ENCODE measurements around the gene LGSN.

LGSN gene

GRCh38 chr6:63322981-63323380 lies 3.2 kb upstream of the LGSN start:
- no peak for TF ChIP-seq CTCF (IDR thresholded peaks at IDR 0.05; ENCODE audit: control insufficient read depth, extremely low read depth, insufficient read depth)
- DNase-seq (ENCODE audit: low read depth): no peak
- H3K4me3 ChIP-seq (ENCODE audit: low read depth, low read length): no peak overlapping the region

GRCh38 chr6:63321821-63322220 lies 2.0 kb upstream of the LGSN start:
- no peak for TF ChIP-seq CTCF (IDR thresholded peaks at IDR 0.05; ENCODE audit: control insufficient read depth, extremely low read depth, insufficient read depth)
- no peak overlapping the region for H3K4me3 ChIP-seq (ENCODE audit: low read depth, low read length)
- DNase-seq (ENCODE audit: low read depth): no peak

GRCh38 chr6:63317641-63318040 lies 2.1 kb downstream of the LGSN start:
- H3K4me3 ChIP-seq (ENCODE audit: low read depth, low read length): no peak overlapping the region
- no peak for TF ChIP-seq CTCF (IDR thresholded peaks at IDR 0.05; ENCODE audit: control insufficient read depth, extremely low read depth, insufficient read depth)
- no peak for DNase-seq (ENCODE audit: low read depth)

GRCh38 chr6:63316113-63316512 lies 3.7 kb downstream of the LGSN start:
- H3K4me3 ChIP-seq (ENCODE audit: low read depth, low read length): no peak overlapping the region
- no peak for DNase-seq (ENCODE audit: low read depth)
- TF ChIP-seq CTCF (IDR thresholded peaks at IDR 0.05; ENCODE audit: control insufficient read depth, extremely low read depth, insufficient read depth): no peak

- H3K4me3 ChIP-seq (ENCODE audit: low read depth, low read length): no peak overlapping the region
- TF ChIP-seq CTCF (IDR thresholded peaks at IDR 0.05; ENCODE audit: control insufficient read depth, extremely low read depth, insufficient read depth): no peak
- no peak for DNase-seq (ENCODE audit: low read depth)
Measured at GRCh38 chr6:63313111-63313510, 6.7 kb downstream of the LGSN start.

GRCh38 chr6:63307581-63308246 lies 12.1 kb downstream of the LGSN start:
- no peak for DNase-seq (ENCODE audit: low read depth)
- H3K4me3 ChIP-seq (ENCODE audit: low read depth, low read length): no peak overlapping the region
- peak; percentile 69 for TF ChIP-seq CTCF (IDR thresholded peaks at IDR 0.05; ENCODE audit: control insufficient read depth, extremely low read depth, insufficient read depth)

GRCh38 chr6:63306420-63306819 lies 13.4 kb downstream of the LGSN start:
- TF ChIP-seq CTCF (IDR thresholded peaks at IDR 0.05; ENCODE audit: control insufficient read depth, extremely low read depth, insufficient read depth): no peak
- no peak overlapping the region for H3K4me3 ChIP-seq (ENCODE audit: low read depth, low read length)
- no peak for DNase-seq (ENCODE audit: low read depth)
